Measurements from ENCODE around the gene ARHGAP44. TPM values are rescaled to one million over a fixed set of nuclear protein-coding genes. Genes with fewer than 3 reads are reported as not detected.

The ARHGAP44 gene
- total and polyA plus RNA-seq, 2 of the 8 experiments (the other 6 are each of a cell fraction or from before 2014, with no cell fraction given), result 6.2 to 22.2 TPM

GRCh38 chr17:12993631-12994030 is 204.3 kb downstream of the ARHGAP44 start:
- no peak overlapping the region for H3K14ac ChIP-seq (ENCODE audit: insufficient read length)
- 91% methylated on average over 14 of the region's 14 CpGs; no CpG with 5 or more reads in 1 of the 2 experiments for WGBS, 2 experiments (ENCODE audit: extremely low coverage in 1 of 2, insufficient coverage in 1 of 2, insufficient read length in 1 of 2, insufficient replicate concordance in 2 of 2, low coverage in 1 of 2, low lambda C conversion rate in 2 of 2, missing lambda C conversion rate in 1 of 2)
- H2BK15ac ChIP-seq (ENCODE audit: low read length), result no peak overlapping the region
- no peak overlapping the region for H2BK120ac ChIP-seq (replicated peaks; ENCODE audit: low read depth, low read length)
- no peak overlapping the region for H3K27ac ChIP-seq (ENCODE audit: low read depth, low read length)
- H3K4me3 ChIP-seq (ENCODE audit: extremely low read depth in 1 of 4, insufficient read depth in 2 of 4, low read depth in 3 of 4, low read length in 4 of 4), result no peak overlapping the region
- H2BK20ac ChIP-seq (ENCODE audit: low read length), result no peak overlapping the region
- H3K36me3 ChIP-seq (ENCODE audit: control insufficient read depth in 2 of 4, insufficient read depth in 4 of 4, low read length in 3 of 4), result peaks cover 57 to 90% (median 76%) of the 10 kb centered on the region in 4 experiments
- H2AFZ ChIP-seq (ENCODE audit: low read length), result no peak overlapping the region
- H2BK12ac ChIP-seq (ENCODE audit: low read depth, low read length), result no peak overlapping the region
- no peak overlapping the region for H3K9ac ChIP-seq (replicated peaks in 1 of 4; ENCODE audit: extremely low read depth in 1 of 4, low read depth in 3 of 4, low read length in 3 of 4)
- H3K4me2 ChIP-seq (ENCODE audit: insufficient read depth in 1 of 2, low read depth in 2 of 2, low read length in 2 of 2), result no peak overlapping the region
- H3K79me2 ChIP-seq (ENCODE audit: control insufficient read depth in 1 of 2, insufficient read depth in 2 of 2, low read length in 2 of 2), result no peaks in the 10 kb centered on the region
- H3K79me1 ChIP-seq (ENCODE audit: low read depth, low read length), result peaks cover 3% of the 10 kb centered on the region
- H3K4me1 ChIP-seq (replicated peaks in 1 of 4; ENCODE audit: control insufficient read depth in 3 of 4, insufficient read depth in 4 of 4, low read length in 3 of 4), result no peaks in the 10 kb centered on the region
- no peaks in the 10 kb centered on the region for H3K27me3 ChIP-seq (replicated peaks in 1 of 4; ENCODE audit: control insufficient read depth in 3 of 4, extremely low read depth in 1 of 4, insufficient read depth in 3 of 4, low read length in 3 of 4)
- no peak overlapping the region for H2BK5ac ChIP-seq (ENCODE audit: low read depth, low read length)
- no peak for FAIRE-seq
- peaks cover 6 to 7% of the 10 kb centered on the region in 2 experiments for H4K20me1 ChIP-seq (replicated peaks in 1 of 2; ENCODE audit: control insufficient read depth in 1 of 2, insufficient read depth in 2 of 2, low read length in 2 of 2)
- no peak overlapping the region for H3K18ac ChIP-seq (ENCODE audit: extremely low read depth, low read length)
- no peak overlapping the region for H4K8ac ChIP-seq (ENCODE audit: extremely low read depth, insufficient read depth, low read length)
- DNase-seq (ENCODE audit: low read depth in 1 of 2, low spot score in 2 of 2), result no peak
- no peak overlapping the region for H4K5ac ChIP-seq (ENCODE audit: insufficient read length, low read depth, low read length)
- CTCF ChIA-PET (ENCODE audit: partially characterized antibody), result interaction anchor here (1.5 to 2.4 kb wide), 2 partner anchors 9 to 11 kb away, joined by 7 to 11 read pairs; no protein-coding TSS in a partner anchor
- H3K9me3 ChIP-seq (ENCODE audit: insufficient read depth in 2 of 2, low read depth in 1 of 2, low read length in 1 of 2), result no peaks in the 10 kb centered on the region
- no peak overlapping the region for H3K23ac ChIP-seq (ENCODE audit: insufficient read length)
- no peak overlapping the region for H3K56ac ChIP-seq (replicated peaks; ENCODE audit: insufficient read length, low read depth, low read length)
- no peak overlapping the region for H3K4ac ChIP-seq (replicated peaks; ENCODE audit: insufficient read length, low read depth, low read length)
- no peaks in the 10 kb centered on the region for H3K23me2 ChIP-seq (ENCODE audit: low read depth, low read length)
- no peak overlapping the region for H2AK5ac ChIP-seq (ENCODE audit: low read depth, low read length)
- POLR2A ChIA-PET (ENCODE audit: partially characterized antibody), result interaction anchor here (0.9 to 3.2 kb wide), 4 partner anchors 11 to 25 kb away, joined by 3 to 13 read pairs (median 7); no protein-coding TSS in a partner anchor
- TF ChIP-seq CHD1 (IDR thresholded peaks at IDR 0.05; ENCODE audit: low read depth, low read length) (no peak), RFX5 (IDR thresholded peaks at IDR 0.05; ENCODE audit: borderline replicate concordance, low read depth, low read length) (no peak), PHF8 (conservative IDR thresholded peaks at IDR 0.05; ENCODE audit: low read depth, low read length) (no peak), ATF3 (IDR thresholded peaks at IDR 0.05; ENCODE audit: insufficient read depth, low read depth, low read length) (no peak), BCL11A (IDR thresholded peaks at IDR 0.05; ENCODE audit: low read depth in 2 of 2, low read length in 2 of 2) (no peak), HDAC2 (IDR thresholded peaks at IDR 0.05; ENCODE audit: borderline replicate concordance in 1 of 2, low read depth in 2 of 2, low read length in 2 of 2) (no peak), JUND (IDR thresholded peaks at IDR 0.05; ENCODE audit: low read length) (no peak), YY1 (IDR thresholded peaks at IDR 0.05; ENCODE audit: low read depth, low read length) (no peak), KDM5A (IDR thresholded peaks at IDR 0.05; ENCODE audit: low read length) (no peak), KDM1A (IDR thresholded peaks at IDR 0.05; ENCODE audit: borderline replicate concordance, low read length) (no peak), RAD21 (IDR thresholded peaks at IDR 0.05 in 1 of 2, conservative IDR thresholded peaks at IDR 0.05 in 1 of 2; ENCODE audit: low read depth in 2 of 2, low read length in 2 of 2) (no peak), NRF1 (IDR thresholded peaks at IDR 0.05; ENCODE audit: low read depth, low read length) (no peak), CBX8 (IDR thresholded peaks at IDR 0.05; ENCODE audit: borderline replicate concordance, low read depth, low read length) (no peak)
- H4K91ac ChIP-seq (replicated peaks; ENCODE audit: insufficient read length, low read length), result no peak overlapping the region

Data from H1 (cell line).